Neural progenitor cell (in vitro differentiated cells): ENCODE measurements around the gene DBP. TPM values are rescaled to one million over a fixed set of nuclear protein-coding genes. Genes with fewer than 3 reads are reported as not detected.
A peak's percentile ranks its signal among the peaks of the same experiment; 100 is the strongest.
"Not testable (repeated sequence)": the region's sequence is repeated elsewhere in the genome, so short reads cannot be mapped to it uniquely, and the experiment has no call there.

ENCODE experiments used
- DNase-seq: peaks from one replicate; pipeline ENCODE4 v3.0.0-alpha.2; 2016; ENCODE audit warnings: low spot score
- H2AFZ ChIP-seq: fragments of 200-600 bp; sonication (generic); replicated peaks from 2 replicates; pipeline ENCODE4 v1.6.1; 2016; ENCODE audit warnings: antibody characterized with exemption
- H3F3A ChIP-seq: fragments of 200-600 bp; sonication (generic); 2 replicates; pipeline ENCODE4 v1.6.1; 2016; ENCODE audit warnings: antibody characterized with exemption, low read depth
- H3K27ac ChIP-seq: fragments of 200-600 bp; sonication (generic); 2 replicates; pipeline ENCODE4 v1.5.1; 2016; ENCODE audit warnings: mild to moderate bottlenecking
- H3K27me3 ChIP-seq: fragments of 200-600 bp; sonication (generic); 2 replicates; pipeline ENCODE4 v1.6.1; 2016; ENCODE audit warnings: mild to moderate bottlenecking, moderate library complexity
- H3K36me3 ChIP-seq: fragments of 200-600 bp; sonication (generic); 2 replicates; pipeline ENCODE4 v1.5.1; 2016
- H3K4me1 ChIP-seq: fragments of 200-600 bp; sonication (generic); 2 replicates; pipeline ENCODE4 v1.6.1; 2016; ENCODE audit warnings: mixed run types
- H3K4me2 ChIP-seq: fragments of 200-600 bp; sonication (generic); 2 replicates; pipeline ENCODE4 v1.6.1; 2016
- H3K4me3 ChIP-seq: fragments of 200-600 bp; sonication (generic); 2 replicates; pipeline ENCODE4 v1.5.1; 2016
- H3K79me2 ChIP-seq: fragments of 200-600 bp; sonication (generic); 2 replicates; pipeline ENCODE4 v1.6.1; 2016; ENCODE audit warnings: low read depth
- H3K9ac ChIP-seq: fragments of 200-600 bp; sonication (generic); 2 replicates; pipeline ENCODE4 v1.6.1; 2016
- H3K9me3 ChIP-seq: fragments of 200-600 bp; sonication (generic); 2 replicates; pipeline ENCODE4 v1.5.1; 2016; ENCODE audit warnings: low read depth
- H4K20me1 ChIP-seq: fragments of 200-600 bp; sonication (generic); 2 replicates; pipeline ENCODE4 v1.6.1; 2016; ENCODE audit warnings: low read depth
- H3K27ac Mint-ChIP-seq: 3 replicates; pipeline ENCODE4 v1.8.0; 2021; ENCODE audit warnings: mixed read lengths
- H3K27me3 Mint-ChIP-seq: 2 replicates; pipeline ENCODE4 v1.8.0; 2022; ENCODE audit warnings: low read depth, mild to moderate bottlenecking, inconsistent platforms, moderate library complexity, mixed read lengths; ENCODE audit not compliant: insufficient read depth
- H3K36me3 Mint-ChIP-seq: 3 replicates; pipeline ENCODE4 v1.8.0; 2021; ENCODE audit warnings: mixed read lengths
- H3K4me1 Mint-ChIP-seq: 3 replicates; pipeline ENCODE4 v1.8.0; 2021; ENCODE audit warnings: mixed read lengths
- H3K4me3 Mint-ChIP-seq: 3 replicates; pipeline ENCODE4 v1.8.0; 2021; ENCODE audit warnings: mild to moderate bottlenecking, moderate library complexity, mixed read lengths
- H3K9me3 Mint-ChIP-seq: 3 replicates; pipeline ENCODE4 v1.8.0; 2020; ENCODE audit warnings: mixed read lengths
- CTCF ChIP-seq: fragments of 200-600 bp; sonication (generic); IDR thresholded peaks from 2 replicates; pipeline ENCODE4 v1.5.1; 2017; ENCODE audit warnings: antibody characterized with exemption, mild to moderate bottlenecking
- EZH2 ChIP-seq: fragments of 200-600 bp; sonication (generic); IDR thresholded peaks from 2 replicates; pipeline ENCODE4 v1.6.1; 2017; ENCODE audit warnings: antibody characterized with exemption, mild to moderate bottlenecking, moderate library complexity
- EZH2phosphoT487 ChIP-seq: fragments of 200-600 bp; sonication (generic); IDR thresholded peaks from 2 replicates; pipeline ENCODE4 v1.6.1; 2017; ENCODE audit warnings: antibody characterized with exemption
- total RNA-seq: library from RNA; depleted of rRNA; stranded (reverse); fragments of >200 nt; gene quantifications from 2 replicates; pipeline ENCODE4 v1.2.3, GENCODE V29; 2015; ENCODE audit warnings: low replicate concordance

DBP gene
- total RNA-seq: 7.4 and 10.3 TPM in 2 replicates

- Histone ChIP-seq H3K4me2 (peak within 1 kb of the TSS; percentile 98), H3K4me1 (peaks cover 17% of the 10 kb centered on the region), H3K9ac (peak within 1 kb of the TSS; percentile 27), H2AFZ (no peak within 1 kb of the TSS), H3F3A (peaks cover 49% of the 10 kb centered on the region), H3K9me3 (no peaks in the 10 kb centered on the region), H3K27ac (peak within 1 kb of the TSS; percentile 76), H3K79me2 (peaks cover 10% of the 10 kb centered on the region), H3K4me3 (peak within 1 kb of the TSS; percentile 87), H3K36me3 (no peaks in the 10 kb centered on the region), H3K27me3 (no peaks in the 10 kb centered on the region), H4K20me1 (peaks cover 21% of the 10 kb centered on the region)
- peak within 1 kb of the TSS; percentile 90 for H3K4me3 Mint-ChIP-seq
- peak within 1 kb of the TSS; percentile 97 for H3K27ac Mint-ChIP-seq
- peaks cover 53% of the 10 kb centered on the region for H3K4me1 Mint-ChIP-seq
- no peaks in the 10 kb centered on the region for H3K9me3 Mint-ChIP-seq
- TF ChIP-seq EZH2phosphoT487 (no peak), EZH2 (peak; percentile 25), CTCF (peak; percentile 15)
- H3K27me3 Mint-ChIP-seq: peaks cover 4% of the 10 kb centered on the region
- no peak for DNase-seq
- peaks cover 8% of the 10 kb centered on the region for H3K36me3 Mint-ChIP-seq
These were observed at the start of gene DBP for GRCh38 chr19:48636859-48637448. Gene DBP, minus strand, starts transcription at chr19:48637379. Its CDS starts 385 bp downstream, at chr19:48636994.

- H3K9me3 Mint-ChIP-seq: not testable (repeated sequence)
These were observed 49.5 kb upstream of the DBP start for GRCh38 chr19:48686637-48687036.

GRCh38 chr19:48686088-48686487 lies 48.9 kb upstream of the DBP start:
- peaks cover 4% of the 10 kb centered on the region for H3K9me3 Mint-ChIP-seq
- no peaks in the 10 kb centered on the region for H3K36me3 ChIP-seq

More at GRCh38 chr19:48686637-48687036, 49.5 kb upstream of the DBP start:
- not testable (repeated sequence) for H3K27me3 ChIP-seq, H3K4me3 Mint-ChIP-seq, H3K4me1 ChIP-seq, H3K4me2 ChIP-seq, H3K27ac ChIP-seq, H3K36me3 ChIP-seq, DNase-seq, H3K79me2 ChIP-seq, H3K4me3 ChIP-seq, H3F3A ChIP-seq, H2AFZ ChIP-seq, H3K9ac ChIP-seq, H3K27me3 Mint-ChIP-seq, H4K20me1 ChIP-seq, H3K27ac Mint-ChIP-seq, H3K36me3 Mint-ChIP-seq, H3K9me3 ChIP-seq
- H3K4me1 Mint-ChIP-seq: peaks cover 15% of the 10 kb centered on the region

More at GRCh38 chr19:48686088-48686487, 48.9 kb upstream of the DBP start:
- Histone ChIP-seq H3K79me2 (no peaks in the 10 kb centered on the region), H4K20me1 (no peaks in the 10 kb centered on the region), H3K27me3 (no peaks in the 10 kb centered on the region), H3F3A (peaks cover 2% of the 10 kb centered on the region), H3K4me1 (no peaks in the 10 kb centered on the region), H3K9me3 (no peaks in the 10 kb centered on the region), H3K27ac (no peak overlapping the region), H3K4me3 (no peak overlapping the region), H2AFZ (no peak overlapping the region), H3K9ac (no peak overlapping the region), H3K4me2 (no peak overlapping the region)
- Mint-ChIP-seq H3K36me3 (no peaks in the 10 kb centered on the region), H3K27ac (no peak overlapping the region), H3K27me3 (peaks cover 9% of the 10 kb centered on the region), H3K4me1 (peaks cover 15% of the 10 kb centered on the region), H3K4me3 (no peak overlapping the region)
- TF ChIP-seq EZH2: no peak
- TF ChIP-seq EZH2phosphoT487: no peak
- TF ChIP-seq CTCF: no peak
- no peak for DNase-seq
